HG03575 (cell line): ENCODE measurements around the gene TAF1C.

ENCODE experiments used
- ATAC-seq: cut with Tn5 transposase; IDR thresholded peaks from one replicate; pipeline ENCODE4 v1.9.1; 2021; ENCODE audit not compliant: unreplicated experiment, insufficient number of reproducible peaks, low FRiP score; ENCODE audit errors: extremely low read depth

Gene TAF1C

GRCh38 chr16:84139628-84140258 is 47.1 kb downstream of the TAF1C start:
- no peak for ATAC-seq

GRCh38 chr16:84138824-84139627 is 47.8 kb downstream of the TAF1C start:
- ATAC-seq = no peak

- no peak for ATAC-seq
Measured at GRCh38 chr16:84138500-84138823, 48.4 kb downstream of the TAF1C start.

- ATAC-seq = no peak
Measured at GRCh38 chr16:84137769-84138357, 49.0 kb downstream of the TAF1C start.

- no peak for ATAC-seq
Measured at GRCh38 chr16:84137287-84137686, 49.6 kb downstream of the TAF1C start.

- ATAC-seq = no peak
Measured at GRCh38 chr16:84136331-84137125, 50.3 kb downstream of the TAF1C start.

GRCh38 chr16:84132527-84133285 is 54.2 kb downstream of the TAF1C start:
- no peak for ATAC-seq

GRCh38 chr16:84131117-84131516 is 55.7 kb downstream of the TAF1C start:
- ATAC-seq = no peak
